Measurements from ENCODE around the gene COMMD10. TPM values are rescaled to one million over a fixed set of nuclear protein-coding genes. Genes with fewer than 3 reads are reported as not detected.

Gene COMMD10
- total RNA-seq, 2 experiments from 2014 or later: 26.0 to 27.6 TPM

- Mint-ChIP-seq H3K27me3 (no peaks in the 10 kb centered on the region), H3K4me1 (ENCODE audit: low read depth) (peaks cover 3% of the 10 kb centered on the region), H3K27ac (no peak overlapping the region), H3K9me3 (peaks cover 15% of the 10 kb centered on the region), H3K4me3 (no peak overlapping the region), H3K36me3 (ENCODE audit: low read depth) (peaks cover 99% of the 10 kb centered on the region)
- Histone ChIP-seq H3K4me1 (ENCODE audit: insufficient read depth, low read length) (no peaks in the 10 kb centered on the region), H3K4me3 (ENCODE audit: low read length) (no peak overlapping the region), H3K36me3 (ENCODE audit: insufficient read depth, low read length) (peaks cover 56% of the 10 kb centered on the region), H3K27ac (ENCODE audit: low read depth in 1 of 2, low read length in 2 of 2) (no peak overlapping the region), H3K27me3 (ENCODE audit: control insufficient read depth in 1 of 2, insufficient read depth in 2 of 2, low read length in 2 of 2) (no peaks in the 10 kb centered on the region), H3K9me3 (ENCODE audit: control insufficient read depth in 1 of 2, insufficient read depth in 1 of 2, low read length in 2 of 2) (peaks cover 0 to 25% of the 10 kb centered on the region in 2 experiments)
- no peak for TF ChIP-seq CTCF (IDR thresholded peaks at IDR 0.05)
- DNase-seq (no peak), ATAC-seq (ENCODE audit: poor library complexity) (no peak)
- ChIA-PET POLR2A (interaction anchor here (0.6 kb wide), 1 partner anchor 69 kb away, joined by 3 read pairs; no protein-coding TSS in a partner anchor), CTCF (no interaction called here)
- intact Hi-C loops (cut with DNase I, micrococcal nuclease): no loop called here
These were observed 233.4 kb downstream of the COMMD10 start for GRCh38 chr5:116318091-116318854.

GRCh38 chr5:116320486-116320885, 235.7 kb downstream of the COMMD10 start:
- intact Hi-C loops (cut with DNase I, micrococcal nuclease): no loop called here
- Mint-ChIP-seq H3K36me3 (ENCODE audit: low read depth) (peaks cover 97% of the 10 kb centered on the region), H3K4me1 (ENCODE audit: low read depth) (no peaks in the 10 kb centered on the region), H3K27me3 (no peaks in the 10 kb centered on the region), H3K9me3 (peaks cover 13% of the 10 kb centered on the region), H3K4me3 (no peak overlapping the region), H3K27ac (no peak overlapping the region)
- peaks cover 5 to 28% of the 10 kb centered on the region in 2 experiments for H3K9me3 ChIP-seq (ENCODE audit: control insufficient read depth in 1 of 2, insufficient read depth in 1 of 2, low read length in 2 of 2)
- H3K36me3 ChIP-seq (ENCODE audit: insufficient read depth, low read length): peaks cover 46% of the 10 kb centered on the region
- H3K4me3 ChIP-seq (ENCODE audit: low read length): no peak overlapping the region
- ATAC-seq (ENCODE audit: poor library complexity) (no peak), DNase-seq (no peak)
- POLR2A ChIA-PET: no interaction called here
- no peak overlapping the region for H3K27ac ChIP-seq (ENCODE audit: low read depth in 1 of 2, low read length in 2 of 2)
- CTCF ChIA-PET: no interaction called here
- no peaks in the 10 kb centered on the region for H3K4me1 ChIP-seq (ENCODE audit: insufficient read depth, low read length)
- no peak for TF ChIP-seq CTCF (IDR thresholded peaks at IDR 0.05)
- no peaks in the 10 kb centered on the region for H3K27me3 ChIP-seq (ENCODE audit: control insufficient read depth in 1 of 2, insufficient read depth in 2 of 2, low read length in 2 of 2)

GRCh38 chr5:116329503-116329902, 244.7 kb downstream of the COMMD10 start:
- Mint-ChIP-seq H3K27me3 (no peaks in the 10 kb centered on the region), H3K9me3 (peaks cover 21% of the 10 kb centered on the region), H3K4me3 (no peak overlapping the region), H3K27ac (no peak overlapping the region), H3K36me3 (ENCODE audit: low read depth) (peaks cover 97% of the 10 kb centered on the region), H3K4me1 (ENCODE audit: low read depth) (no peaks in the 10 kb centered on the region)
- H3K27ac ChIP-seq (ENCODE audit: low read depth in 1 of 2, low read length in 2 of 2): no peak overlapping the region
- intact Hi-C loops (cut with DNase I, micrococcal nuclease): no loop called here
- no peak overlapping the region for H3K4me3 ChIP-seq (ENCODE audit: low read length)
- TF ChIP-seq CTCF (IDR thresholded peaks at IDR 0.05): no peak
- H3K4me1 ChIP-seq (ENCODE audit: insufficient read depth, low read length): no peaks in the 10 kb centered on the region
- no peaks in the 10 kb centered on the region for H3K27me3 ChIP-seq (ENCODE audit: control insufficient read depth in 1 of 2, insufficient read depth in 2 of 2, low read length in 2 of 2)
- ATAC-seq (ENCODE audit: poor library complexity): no peak
- no peak for DNase-seq
- POLR2A ChIA-PET: no interaction called here
- H3K36me3 ChIP-seq (ENCODE audit: insufficient read depth, low read length): peaks cover 3% of the 10 kb centered on the region
- peaks cover 28 to 41% of the 10 kb centered on the region in 2 experiments for H3K9me3 ChIP-seq (ENCODE audit: control insufficient read depth in 1 of 2, insufficient read depth in 1 of 2, low read length in 2 of 2)
- CTCF ChIA-PET: no interaction called here

Data from CD4-positive, alpha-beta T cell (primary cell).